Left colon (tissue), 2 donors: ENCODE data around the gene SYTL5. TPM values are rescaled to one million over a fixed set of nuclear protein-coding genes. Genes with fewer than 3 reads are reported as not detected.
A peak's percentile ranks its signal among the peaks of the same experiment; 100 is the strongest.

Experiments used
- ATAC-seq: fragments of 200-7000 bp; cut with Tn5 transposase; one replicate; pipeline ENCODE4 v1.9.1; 2020; ENCODE audit warnings: mild to moderate bottlenecking, moderate library complexity
- DNase-seq, 2 donors: peaks; one replicate each; pipeline ENCODE4 v3.0.0-alpha.2; 2020
- intact Hi-C, 2 donors: fragments of 100-400 bp; cut with DNase I in 1 of 2; cut with micrococcal nuclease in 1 of 2; formaldehyde crosslinking; loops; one replicate each; pipeline versions ENCODE4 v1.11.2 to v1.14.0; 2022; cut with DNase I, micrococcal nuclease
- microRNA-seq, 2 donors: library from miRNA; unstranded; fragments of <30 nt; microRNA quantifications; one replicate each; pipeline versions ENCODE4 v1.1.0 to v1.2.0, GENCODE V29; 2020
- total RNA-seq, 2 donors: library from RNA; stranded (reverse); fragmentation: NEBNext Ultra II Directional; extraction: Animal tissue kit (Norgen Biotek cat#: 25700); gene quantifications; one replicate each; pipeline ENCODE4 v1.2.1, GENCODE V29; 2021
- donor health status: DM: no; HTN: no; CAD: no.
- donor health status: DM: yes; HTN: yes; CAD: no.

The SYTL5 gene
- total RNA-seq, 2 donors from 2014 or later = 10.0 to 15.6 TPM

DNA sequence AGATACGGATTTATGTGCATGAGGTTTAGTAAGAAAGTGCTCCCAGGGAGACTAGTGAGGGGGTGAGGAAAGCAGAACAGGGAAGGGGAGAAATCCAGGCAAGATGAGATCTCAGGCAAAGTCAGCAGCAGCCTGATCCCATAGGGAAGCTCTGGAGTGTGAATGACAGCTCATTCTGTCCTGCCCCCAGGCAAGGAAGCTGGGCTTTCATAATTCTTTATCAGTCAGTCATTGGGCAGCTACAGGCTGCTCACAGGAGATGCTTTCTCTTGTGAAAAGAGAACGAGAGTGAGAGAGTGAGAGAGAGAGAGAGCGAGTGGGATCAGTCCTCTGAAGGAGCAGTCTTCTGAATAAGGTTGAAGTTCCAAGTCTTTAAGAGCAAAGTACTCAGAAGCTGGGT, 166.2 kb downstream of the SYTL5 start:
- DNase-seq = no peak
- no peak for ATAC-seq
- intact Hi-C loops = loop anchor here in 1 of 2 donors (10.0 kb wide), 1 partner anchor 418 kb away; no protein-coding TSS in a partner anchor

DNA sequence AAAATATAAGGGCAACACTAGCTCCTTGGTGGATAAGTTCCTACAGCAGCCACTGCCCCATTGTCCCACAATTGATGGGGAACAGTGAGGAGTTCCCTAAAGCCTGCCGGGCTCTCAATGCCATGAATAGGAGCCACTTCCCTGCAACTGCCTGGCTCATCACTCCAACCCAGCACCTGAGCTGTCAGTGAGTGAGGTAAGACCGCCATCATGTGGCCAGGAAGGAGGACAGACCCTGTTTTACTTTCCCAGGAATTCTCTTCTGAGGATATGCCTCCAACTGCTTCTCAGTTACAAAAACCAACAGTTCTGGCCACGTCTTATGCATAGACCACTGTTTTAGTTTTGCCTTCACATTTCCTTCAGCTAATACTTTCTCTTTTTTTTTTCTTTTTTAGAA, 168.8 kb downstream of the SYTL5 start:
- peak in 1 of 2 donors; percentile 23 for DNase-seq
- ATAC-seq = peak; percentile 90
- intact Hi-C loops = loop anchor here in 1 of 2 donors (10.0 kb wide), 1 partner anchor 420 kb away; no protein-coding TSS in a partner anchor

DNA sequence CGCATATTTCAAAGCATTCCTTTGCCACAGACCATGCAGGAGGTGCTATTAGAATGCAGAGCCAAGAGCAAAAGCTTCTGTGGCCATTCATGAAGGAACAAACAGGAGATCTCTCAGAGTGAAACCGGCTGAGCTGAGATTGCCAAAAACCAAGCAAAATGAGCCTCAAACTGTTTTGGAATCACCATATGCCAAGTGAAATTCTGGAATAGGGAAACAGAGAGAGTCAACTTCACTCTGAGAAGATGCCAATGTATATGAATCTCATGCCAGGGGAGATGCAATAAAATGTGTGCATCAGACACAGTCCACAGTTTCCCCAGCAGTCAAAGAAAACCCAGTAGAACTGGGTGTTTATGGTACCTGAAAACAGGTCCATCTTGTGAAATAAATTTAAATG, 172.0 kb downstream of the SYTL5 start:
- intact Hi-C loops = loop anchor here in 1 of 2 donors (10.0 kb wide), 1 partner anchor 424 kb away; no protein-coding TSS in a partner anchor
- ATAC-seq (no peak), DNase-seq (no peak)

Small RNA genes lying within 50 kb of the gene (microRNA-seq; reads per million reads assigned to microRNA genes)
- 0 reads per million in 2 donors for gene MIR548AJ2

Other genes starting within 250 kb of the SYTL5 start
- gene CYBB, start 226.5 kb upstream of the SYTL5 start, total RNA-seq = 10 to 100 TPM in 1 of 2 donors, 1 to 10 TPM in 1; 8.8 to 23.5 TPM
- gene DYNLT3, start 159.0 kb upstream of the SYTL5 start, total RNA-seq = 10 to 100 TPM; 21.0 to 22.5 TPM
- 10 to 100 TPM; 11.9 to 26.0 TPM for gene SRPX, start 214.3 kb downstream of the SYTL5 start, total RNA-seq